Panc1 (cell line): ENCODE data around the gene C2orf42.
A peak's percentile ranks its signal among the peaks of the same experiment; 100 is the strongest.

Experiments used
- POLR2AphosphoS5 ChIP-seq: IDR thresholded peaks from 2 replicates; pipeline ENCODE4 v1.6.1; 2012; ENCODE audit warnings: mild to moderate bottlenecking, low read depth, low read length, moderate library complexity
- SIN3A ChIP-seq: IDR thresholded peaks from 2 replicates; pipeline ENCODE4 v1.6.1; 2012; ENCODE audit warnings: low read depth, mild to moderate bottlenecking, low read length, moderate library complexity, borderline replicate concordance; ENCODE audit not compliant: insufficient read depth
- TCF7L2 ChIP-seq: IDR thresholded peaks from 2 replicates; pipeline ENCODE4 v1.6.1; 2011; ENCODE audit warnings: mild to moderate bottlenecking, low read depth, low read length, inconsistent platforms
- TF ChIP-seq, protein P1 (sequence below): fragments of 450-650 bp; IDR thresholded peaks from 2 replicates; pipeline ENCODE4 v1.5.1; 2017; ENCODE audit warnings: mild to moderate bottlenecking
- TF ChIP-seq, protein P2 (sequence below), 2 experiments: IDR thresholded peaks; 2 replicates each; pipeline ENCODE4 v1.6.1; 2011 to 2012; ENCODE audit warnings: low read depth in 2 of 2, control low read depth in 1 of 2, low read length in 1 of 2, mild to moderate bottlenecking in 1 of 2, moderate library complexity in 1 of 2; ENCODE audit not compliant: insufficient read depth in 1 of 2

DNA sequence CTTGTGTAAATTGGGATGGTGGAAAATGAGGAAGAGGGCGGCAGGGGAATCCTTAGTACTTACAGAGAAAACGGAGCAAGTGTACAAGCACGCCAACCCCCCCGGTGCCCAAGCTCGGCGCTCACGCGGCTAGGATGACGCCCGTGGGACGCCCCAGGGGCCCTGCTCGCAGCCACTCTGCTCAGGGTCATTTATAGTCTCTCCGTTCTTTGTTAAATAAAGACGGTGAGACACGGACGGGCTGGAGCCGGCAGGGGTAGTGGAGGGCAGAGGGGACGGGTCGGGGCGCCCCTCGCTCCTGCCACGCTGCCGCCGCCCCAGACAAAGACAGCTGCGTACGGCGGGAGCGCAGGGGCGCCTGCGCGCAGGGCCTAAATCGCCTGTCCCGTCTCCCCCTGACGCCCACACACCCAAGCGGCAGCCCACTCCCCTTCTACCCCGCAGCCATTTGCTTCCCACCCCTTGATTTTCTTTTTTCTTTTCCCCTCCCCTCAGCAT, 65.8 kb downstream of the C2orf42 start:
- TF ChIP-seq, protein P1, sequence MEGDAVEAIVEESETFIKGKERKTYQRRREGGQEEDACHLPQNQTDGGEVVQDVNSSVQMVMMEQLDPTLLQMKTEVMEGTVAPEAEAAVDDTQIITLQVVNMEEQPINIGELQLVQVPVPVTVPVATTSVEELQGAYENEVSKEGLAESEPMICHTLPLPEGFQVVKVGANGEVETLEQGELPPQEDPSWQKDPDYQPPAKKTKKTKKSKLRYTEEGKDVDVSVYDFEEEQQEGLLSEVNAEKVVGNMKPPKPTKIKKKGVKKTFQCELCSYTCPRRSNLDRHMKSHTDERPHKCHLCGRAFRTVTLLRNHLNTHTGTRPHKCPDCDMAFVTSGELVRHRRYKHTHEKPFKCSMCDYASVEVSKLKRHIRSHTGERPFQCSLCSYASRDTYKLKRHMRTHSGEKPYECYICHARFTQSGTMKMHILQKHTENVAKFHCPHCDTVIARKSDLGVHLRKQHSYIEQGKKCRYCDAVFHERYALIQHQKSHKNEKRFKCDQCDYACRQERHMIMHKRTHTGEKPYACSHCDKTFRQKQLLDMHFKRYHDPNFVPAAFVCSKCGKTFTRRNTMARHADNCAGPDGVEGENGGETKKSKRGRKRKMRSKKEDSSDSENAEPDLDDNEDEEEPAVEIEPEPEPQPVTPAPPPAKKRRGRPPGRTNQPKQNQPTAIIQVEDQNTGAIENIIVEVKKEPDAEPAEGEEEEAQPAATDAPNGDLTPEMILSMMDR: no peak
- TF ChIP-seq POLR2AphosphoS5 (peak; percentile 72), TCF7L2 (no peak), SIN3A (peak; percentile 70; the same call in 1 of the 2 replicates)
- TF ChIP-seq, protein P2, sequence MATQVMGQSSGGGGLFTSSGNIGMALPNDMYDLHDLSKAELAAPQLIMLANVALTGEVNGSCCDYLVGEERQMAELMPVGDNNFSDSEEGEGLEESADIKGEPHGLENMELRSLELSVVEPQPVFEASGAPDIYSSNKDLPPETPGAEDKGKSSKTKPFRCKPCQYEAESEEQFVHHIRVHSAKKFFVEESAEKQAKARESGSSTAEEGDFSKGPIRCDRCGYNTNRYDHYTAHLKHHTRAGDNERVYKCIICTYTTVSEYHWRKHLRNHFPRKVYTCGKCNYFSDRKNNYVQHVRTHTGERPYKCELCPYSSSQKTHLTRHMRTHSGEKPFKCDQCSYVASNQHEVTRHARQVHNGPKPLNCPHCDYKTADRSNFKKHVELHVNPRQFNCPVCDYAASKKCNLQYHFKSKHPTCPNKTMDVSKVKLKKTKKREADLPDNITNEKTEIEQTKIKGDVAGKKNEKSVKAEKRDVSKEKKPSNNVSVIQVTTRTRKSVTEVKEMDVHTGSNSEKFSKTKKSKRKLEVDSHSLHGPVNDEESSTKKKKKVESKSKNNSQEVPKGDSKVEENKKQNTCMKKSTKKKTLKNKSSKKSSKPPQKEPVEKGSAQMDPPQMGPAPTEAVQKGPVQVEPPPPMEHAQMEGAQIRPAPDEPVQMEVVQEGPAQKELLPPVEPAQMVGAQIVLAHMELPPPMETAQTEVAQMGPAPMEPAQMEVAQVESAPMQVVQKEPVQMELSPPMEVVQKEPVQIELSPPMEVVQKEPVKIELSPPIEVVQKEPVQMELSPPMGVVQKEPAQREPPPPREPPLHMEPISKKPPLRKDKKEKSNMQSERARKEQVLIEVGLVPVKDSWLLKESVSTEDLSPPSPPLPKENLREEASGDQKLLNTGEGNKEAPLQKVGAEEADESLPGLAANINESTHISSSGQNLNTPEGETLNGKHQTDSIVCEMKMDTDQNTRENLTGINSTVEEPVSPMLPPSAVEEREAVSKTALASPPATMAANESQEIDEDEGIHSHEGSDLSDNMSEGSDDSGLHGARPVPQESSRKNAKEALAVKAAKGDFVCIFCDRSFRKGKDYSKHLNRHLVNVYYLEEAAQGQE (IDR thresholded peaks at IDR 0.05; ENCODE audit: insufficient read depth in 1 of 2, low read depth in 2 of 2, low read length in 1 of 2): no peak
